Measurements from ENCODE around the gene TMC6.
"Not testable (repeated sequence)": the region's sequence is repeated elsewhere in the genome, so short reads cannot be mapped to it uniquely, and the experiment has no call there.

Gene TMC6

GRCh38 chr17:78128551-78129350, at the start of gene TMC6:
TMC6 (minus strand) TSS chr17:78128755; CDS start chr17:78126832, 1,923 bp downstream.
- no peak for FAIRE-seq

- no peak for FAIRE-seq
Measured at GRCh38 chr17:78176548-78177025, 48.0 kb upstream of the TMC6 start.

GRCh38 chr17:78175643-78175981, 47.1 kb upstream of the TMC6 start:
- FAIRE-seq = no peak

- FAIRE-seq = no peak
Measured at GRCh38 chr17:78174870-78175642, 46.5 kb upstream of the TMC6 start.

GRCh38 chr17:78174346-78174869, 45.9 kb upstream of the TMC6 start:
- FAIRE-seq = no peak

GRCh38 chr17:78173097-78173715, 44.7 kb upstream of the TMC6 start:
- FAIRE-seq = no peak

- FAIRE-seq = no peak
Measured at GRCh38 chr17:78172249-78173051, 43.9 kb upstream of the TMC6 start.

- FAIRE-seq = not testable (repeated sequence)
Measured at GRCh38 chr17:78171591-78172248, 43.2 kb upstream of the TMC6 start.

GRCh38 chr17:78170692-78171590, 42.4 kb upstream of the TMC6 start:
- FAIRE-seq = no peak

GRCh38 chr17:78168903-78169793, 40.6 kb upstream of the TMC6 start:
- no peak for FAIRE-seq

- FAIRE-seq = no peak
Measured at GRCh38 chr17:78168242-78168902, 39.8 kb upstream of the TMC6 start, which contains the start of gene SYNGR2. SYNGR2 (plus strand) TSS chr17:78168581; CDS start chr17:78168617, 36 bp downstream.

GRCh38 chr17:78166416-78166815, 37.9 kb upstream of the TMC6 start:
- no peak for FAIRE-seq

- FAIRE-seq = no peak
Measured at GRCh38 chr17:78164748-78165607, 36.4 kb upstream of the TMC6 start.

GRCh38 chr17:78163881-78164747, 35.6 kb upstream of the TMC6 start:
- FAIRE-seq = no peak

GRCh38 chr17:78159575-78160158, 31.1 kb upstream of the TMC6 start:
- no peak for FAIRE-seq
